HCT116 (cell line): ENCODE measurements around the gene TNFSF9. TPM values are rescaled to one million over a fixed set of nuclear protein-coding genes. Genes with fewer than 3 reads are reported as not detected.
A peak's percentile ranks its signal among the peaks of the same experiment; 100 is the strongest.

Experiments
- ATAC-seq: fragments of 200-7000 bp; cut with Tn5 transposase; 2 replicates; pipeline ENCODE4 v1.9.1; 2020; ENCODE audit warnings: mild to moderate bottlenecking, moderate library complexity
- BruUV-seq: library from RNA; stranded (reverse); fragments of 400-500 nt; replicated peaks from 2 replicates; lab custom pipeline; 2021; lab: Mats Ljungman, UMichigan
- CTCF ChIA-PET: fragments of 300-600 bp; sonication (Branson Sonifier 250); formaldehyde crosslinking; loops from one replicate; lab custom pipeline; 2021; ENCODE audit warnings: antibody characterized with exemption; lab: Charles Lee
- POLR2A ChIA-PET: fragments of 300-600, 350-600 bp; sonication (Branson Sonifier 250); formaldehyde crosslinking; loops from one replicate; lab custom pipeline; 2021; ENCODE audit warnings: antibody characterized with exemption; lab: Charles Lee
- RAD21 ChIA-PET, 2 experiments: fragments of 300-600 bp; sonication (Branson Sonifier 250); formaldehyde crosslinking; loops; one replicate each; lab custom pipeline; 2023; ENCODE audit warnings: low total read pairs in 2 of 2; ENCODE audit not compliant: uncharacterized antibody in 2 of 2, unreplicated experiment in 2 of 2, low non-redundant PET in 1 of 2; lab: Charles Lee
- DNase-seq: peaks from one replicate; pipeline ENCODE4 v3.0.0-alpha.2; 2010; ENCODE audit warnings: low read depth, low spot score
- H2AFZ ChIP-seq: fragments of 200-600 bp; shearing (Covaris generic), sonication (generic); 2 replicates; pipeline ENCODE4 v1.6.1; 2017; ENCODE audit warnings: low read depth, mixed run types, mixed read lengths, antibody characterized with exemption, low read length; ENCODE audit not compliant: poor library complexity, severe bottlenecking
- H3K27ac ChIP-seq: 2 replicates; pipeline ENCODE4 v1.5.1; 2012; ENCODE audit warnings: low read depth, low read length
- H3K27me3 ChIP-seq: fragments of 200-600 bp; sonication (generic); 2 replicates; pipeline ENCODE4 v1.6.1; 2016; ENCODE audit warnings: mixed run types, low read length, mixed read lengths; ENCODE audit not compliant: insufficient read depth
- H3K36me3 ChIP-seq, 2 experiments: fragments of 200-500 bp in 1 of 2; fragments of 200-600 bp in 1 of 2; sonication (Bioruptor generic) in 1 of 2; sonication (generic) in 1 of 2; 2 replicates each; pipeline versions ENCODE4 v1.5.1 to v1.6.1; 2014 to 2016; ENCODE audit warnings: low read length in 2 of 2, inconsistent platforms in 1 of 2, mixed read lengths in 1 of 2, mixed run types in 1 of 2; ENCODE audit not compliant: insufficient read depth in 2 of 2, control insufficient read depth in 1 of 2
- H3K4me1 ChIP-seq, 2 experiments: fragments of 200-600 bp in 1 of 2; sonication (generic) in 1 of 2; 2 replicates each; pipeline versions ENCODE4 v1.5.1 to v1.6.1; 2012 to 2017; ENCODE audit warnings: low read length in 2 of 2, inconsistent platforms in 1 of 2, mild to moderate bottlenecking in 1 of 2, mixed read lengths in 1 of 2, mixed run types in 1 of 2, moderate library complexity in 1 of 2; ENCODE audit not compliant: insufficient read depth in 2 of 2, control insufficient read depth in 1 of 2
- H3K4me2 ChIP-seq: fragments of 200-600 bp; sonication (generic); 2 replicates; pipeline ENCODE4 v1.6.1; 2017; ENCODE audit warnings: mixed run types, low read length, mixed read lengths
- H3K4me3 ChIP-seq, 2 experiments: fragments of 200-600 bp in 1 of 2; sonication (generic) in 1 of 2; replicated peaks in 1 of 2; 2 replicates each; pipeline ENCODE4 v1.5.1; 2011 to 2016; ENCODE audit warnings: low read length in 2 of 2, control low read depth in 1 of 2, low read depth in 1 of 2, mild to moderate bottlenecking in 1 of 2, mixed read lengths in 1 of 2, mixed run types in 1 of 2
- H3K79me2 ChIP-seq: fragments of 200-600 bp; sonication (generic); 2 replicates; pipeline ENCODE4 v1.6.1; 2017; ENCODE audit warnings: mild to moderate bottlenecking, mixed run types, low read length, moderate library complexity, mixed read lengths; ENCODE audit not compliant: insufficient read depth
- H3K9ac ChIP-seq: fragments of 200-600 bp; sonication (generic); 2 replicates; pipeline ENCODE4 v1.6.1; 2016; ENCODE audit warnings: low read length, mixed read lengths
- H3K9me2 ChIP-seq: fragments of 200-600 bp; sonication (generic), shearing (Covaris generic); 2 replicates; pipeline ENCODE4 v1.6.1; 2017; ENCODE audit warnings: mixed run types, mild to moderate bottlenecking, moderate library complexity; ENCODE audit not compliant: insufficient read depth
- H3K9me3 ChIP-seq, 2 experiments: fragments of 200-500 bp in 1 of 2; fragments of 200-600 bp in 1 of 2; sonication (Bioruptor generic) in 1 of 2; sonication (generic) in 1 of 2; 2 replicates each; pipeline ENCODE4 v1.6.1; 2014 to 2017; ENCODE audit warnings: low read length in 2 of 2, mixed read lengths in 2 of 2, inconsistent platforms in 1 of 2, low read depth in 1 of 2, mild to moderate bottlenecking in 1 of 2, mixed run types in 1 of 2, moderate library complexity in 1 of 2; ENCODE audit not compliant: control insufficient read depth in 1 of 2, insufficient read depth in 1 of 2
- H4K20me1 ChIP-seq: fragments of 200-600 bp; sonication (generic), shearing (Covaris generic); 2 replicates; pipeline ENCODE4 v1.6.1; 2017; ENCODE audit warnings: mixed run types, mild to moderate bottlenecking, moderate library complexity; ENCODE audit not compliant: insufficient read depth
- CBX3 ChIP-seq: IDR thresholded peaks from 2 replicates; pipeline ENCODE4 v1.6.1; 2012; ENCODE audit warnings: low read depth
- ELF1 ChIP-seq: IDR thresholded peaks from 2 replicates; pipeline ENCODE4 v1.6.1; 2012; ENCODE audit warnings: low read depth, borderline replicate concordance
- EZH2 ChIP-seq: fragments of 200-600 bp; sonication (generic); IDR thresholded peaks from 2 replicates; pipeline ENCODE4 v1.6.1; 2017; ENCODE audit warnings: antibody characterized with exemption, mixed run types
- EZH2phosphoT487 ChIP-seq: fragments of 200-600 bp; IDR thresholded peaks from 2 replicates; pipeline ENCODE4 v1.6.1; 2018; ENCODE audit warnings: antibody characterized with exemption, borderline replicate concordance
- FOSL1 ChIP-seq: IDR thresholded peaks from 2 replicates; pipeline ENCODE4 v1.6.1; 2012; ENCODE audit warnings: low read depth
- POLR2A ChIP-seq: IDR thresholded peaks from 2 replicates; pipeline ENCODE4 v1.7.0; 2011; ENCODE audit warnings: borderline replicate concordance; ENCODE audit not compliant: insufficient read depth, insufficient read length; ENCODE audit errors: extremely low read depth
- SP1 ChIP-seq: IDR thresholded peaks from 2 replicates; pipeline ENCODE4 v1.6.1; 2012; ENCODE audit warnings: low read depth
- intact Hi-C: fragments of 100-400 bp; cut with micrococcal nuclease; formaldehyde crosslinking; loops from 2 replicates; pipeline ENCODE4 v1.10.0; 2022
- total RNA-seq: library from RNA; stranded (reverse); gene quantifications from one replicate; pipeline ENCODE4 v1.2.1, GENCODE V29; 2021; ENCODE audit not compliant: unreplicated experiment
- TF ChIP-seq, protein P1 (sequence below): IDR thresholded peaks from 2 replicates; pipeline ENCODE4 v1.6.1; 2012
- TF ChIP-seq, protein P2 (sequence below): IDR thresholded peaks from 2 replicates; pipeline ENCODE4 v1.6.1; 2011; ENCODE audit warnings: mild to moderate bottlenecking, low read length, moderate library complexity; ENCODE audit not compliant: insufficient replicate concordance; ENCODE audit errors: extremely low read depth
- TF ChIP-seq, protein P3 (sequence below), 3 experiments: fragments of 200-600 bp in 1 of 3; sonication (generic) in 1 of 3; IDR thresholded peaks in 2 of 3; conservative IDR thresholded peaks in 1 of 3; 2 replicates each; pipeline ENCODE4 v1.5.1; 2012 to 2017; ENCODE audit warnings: low read depth in 2 of 3, low read length in 2 of 3, antibody characterized with exemption in 1 of 3, borderline replicate concordance in 1 of 3, control low read depth in 1 of 3, mild to moderate bottlenecking in 1 of 3, mixed read lengths in 1 of 3, mixed run types in 1 of 3, moderate library complexity in 1 of 3; ENCODE audit not compliant: insufficient read depth in 1 of 3

Gene TNFSF9
- total RNA-seq, 1 experiment from 2014 or later, result 25.1 TPM

- Histone ChIP-seq H3K9me2 (no peaks in the 10 kb centered on the region), H3K79me2 (no peaks in the 10 kb centered on the region), H3K36me3 (no peaks in the 10 kb centered on the region), H3K9ac (no peak overlapping the region), H3K4me1 (peaks cover 10 to 39% of the 10 kb centered on the region in 2 experiments; a peak in 3 of 4 replicates), H4K20me1 (no peaks in the 10 kb centered on the region), H3K27ac (no peak overlapping the region), H3K27me3 (no peaks in the 10 kb centered on the region), H2AFZ (no peak overlapping the region), H3K4me2 (peak overlapping the region; percentile 58), H3K4me3 (no peak overlapping the region), H3K9me3 (no peaks in the 10 kb centered on the region)
- intact Hi-C loops, result loop anchor here (5.0 kb wide), 1 partner anchor 233 kb away; no protein-coding TSS in a partner anchor
- ChIA-PET RAD21 (no interaction called here), CTCF (interaction anchor here (0.6 to 2.0 kb wide), 2 partner anchors 114 to 324 kb away, joined by 3 to 7 read pairs; no protein-coding TSS in a partner anchor), POLR2A (no interaction called here)
- 0 out of 2 replicates have a peak, but pooled peaks have one; percentile 28 for TF ChIP-seq SP1
- no peak for TF ChIP-seq EZH2
- TF ChIP-seq, protein P1, sequence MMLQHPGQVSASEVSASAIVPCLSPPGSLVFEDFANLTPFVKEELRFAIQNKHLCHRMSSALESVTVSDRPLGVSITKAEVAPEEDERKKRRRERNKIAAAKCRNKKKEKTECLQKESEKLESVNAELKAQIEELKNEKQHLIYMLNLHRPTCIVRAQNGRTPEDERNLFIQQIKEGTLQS, result no peak
- TF ChIP-seq FOSL1, result peak; percentile 70
- 0 out of 2 replicates have a peak, but pooled peaks have one; percentile 23 for TF ChIP-seq CBX3
- TF ChIP-seq ELF1, result no peak
- TF ChIP-seq, protein P2, sequence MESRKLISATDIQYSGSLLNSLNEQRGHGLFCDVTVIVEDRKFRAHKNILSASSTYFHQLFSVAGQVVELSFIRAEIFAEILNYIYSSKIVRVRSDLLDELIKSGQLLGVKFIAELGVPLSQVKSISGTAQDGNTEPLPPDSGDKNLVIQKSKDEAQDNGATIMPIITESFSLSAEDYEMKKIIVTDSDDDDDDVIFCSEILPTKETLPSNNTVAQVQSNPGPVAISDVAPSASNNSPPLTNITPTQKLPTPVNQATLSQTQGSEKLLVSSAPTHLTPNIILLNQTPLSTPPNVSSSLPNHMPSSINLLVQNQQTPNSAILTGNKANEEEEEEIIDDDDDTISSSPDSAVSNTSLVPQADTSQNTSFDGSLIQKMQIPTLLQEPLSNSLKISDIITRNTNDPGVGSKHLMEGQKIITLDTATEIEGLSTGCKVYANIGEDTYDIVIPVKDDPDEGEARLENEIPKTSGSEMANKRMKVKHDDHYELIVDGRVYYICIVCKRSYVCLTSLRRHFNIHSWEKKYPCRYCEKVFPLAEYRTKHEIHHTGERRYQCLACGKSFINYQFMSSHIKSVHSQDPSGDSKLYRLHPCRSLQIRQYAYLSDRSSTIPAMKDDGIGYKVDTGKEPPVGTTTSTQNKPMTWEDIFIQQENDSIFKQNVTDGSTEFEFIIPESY, result no peak
- TF ChIP-seq EZH2phosphoT487, result no peak
- TF ChIP-seq POLR2A, result no peak
- TF ChIP-seq, protein P3, sequence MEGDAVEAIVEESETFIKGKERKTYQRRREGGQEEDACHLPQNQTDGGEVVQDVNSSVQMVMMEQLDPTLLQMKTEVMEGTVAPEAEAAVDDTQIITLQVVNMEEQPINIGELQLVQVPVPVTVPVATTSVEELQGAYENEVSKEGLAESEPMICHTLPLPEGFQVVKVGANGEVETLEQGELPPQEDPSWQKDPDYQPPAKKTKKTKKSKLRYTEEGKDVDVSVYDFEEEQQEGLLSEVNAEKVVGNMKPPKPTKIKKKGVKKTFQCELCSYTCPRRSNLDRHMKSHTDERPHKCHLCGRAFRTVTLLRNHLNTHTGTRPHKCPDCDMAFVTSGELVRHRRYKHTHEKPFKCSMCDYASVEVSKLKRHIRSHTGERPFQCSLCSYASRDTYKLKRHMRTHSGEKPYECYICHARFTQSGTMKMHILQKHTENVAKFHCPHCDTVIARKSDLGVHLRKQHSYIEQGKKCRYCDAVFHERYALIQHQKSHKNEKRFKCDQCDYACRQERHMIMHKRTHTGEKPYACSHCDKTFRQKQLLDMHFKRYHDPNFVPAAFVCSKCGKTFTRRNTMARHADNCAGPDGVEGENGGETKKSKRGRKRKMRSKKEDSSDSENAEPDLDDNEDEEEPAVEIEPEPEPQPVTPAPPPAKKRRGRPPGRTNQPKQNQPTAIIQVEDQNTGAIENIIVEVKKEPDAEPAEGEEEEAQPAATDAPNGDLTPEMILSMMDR (IDR thresholded peaks at IDR 0.05 in 2 of 3, conservative IDR thresholded peaks at IDR 0.05 in 1 of 3; ENCODE audit: borderline replicate concordance in 1 of 3, insufficient read depth in 1 of 3, low read depth in 2 of 3, low read length in 2 of 3), result no peak
- BruUV-seq, result no TSS peak
- DNase-seq (no peak), ATAC-seq (no peak)
Observed at GRCh38 chr19:6519289-6519688, 11.5 kb upstream of the TNFSF9 start.
